Globus pallidus (tissue), 1 donor: ENCODE results near the gene CLSTN2.

Experiments used
- DNase-seq: peaks from one replicate; pipeline ENCODE4 v3.0.0-alpha.2; 2015; ENCODE audit warnings: low spot score

The CLSTN2 gene

DNA sequence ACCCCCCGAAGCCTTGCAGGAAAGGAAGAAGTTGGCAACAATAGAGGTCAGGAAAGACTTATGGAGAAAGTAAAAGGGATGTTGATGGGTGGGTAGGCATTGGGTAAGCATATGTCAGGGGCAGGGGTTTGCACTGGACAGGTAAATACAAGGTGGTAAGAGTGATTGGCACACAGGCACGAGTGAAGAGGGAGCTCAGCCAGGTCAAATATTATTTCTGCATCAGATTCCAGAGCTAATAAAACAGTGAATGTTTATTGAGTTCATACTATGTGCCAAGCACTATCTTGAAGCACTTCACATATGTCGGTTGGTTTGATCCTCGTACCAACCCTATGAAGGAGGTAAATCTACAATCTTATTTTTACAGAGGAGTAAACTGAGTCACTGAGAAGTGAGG is 6.6 kb downstream of the CLSTN2 start:
- DNase-seq, result no peak

DNA sequence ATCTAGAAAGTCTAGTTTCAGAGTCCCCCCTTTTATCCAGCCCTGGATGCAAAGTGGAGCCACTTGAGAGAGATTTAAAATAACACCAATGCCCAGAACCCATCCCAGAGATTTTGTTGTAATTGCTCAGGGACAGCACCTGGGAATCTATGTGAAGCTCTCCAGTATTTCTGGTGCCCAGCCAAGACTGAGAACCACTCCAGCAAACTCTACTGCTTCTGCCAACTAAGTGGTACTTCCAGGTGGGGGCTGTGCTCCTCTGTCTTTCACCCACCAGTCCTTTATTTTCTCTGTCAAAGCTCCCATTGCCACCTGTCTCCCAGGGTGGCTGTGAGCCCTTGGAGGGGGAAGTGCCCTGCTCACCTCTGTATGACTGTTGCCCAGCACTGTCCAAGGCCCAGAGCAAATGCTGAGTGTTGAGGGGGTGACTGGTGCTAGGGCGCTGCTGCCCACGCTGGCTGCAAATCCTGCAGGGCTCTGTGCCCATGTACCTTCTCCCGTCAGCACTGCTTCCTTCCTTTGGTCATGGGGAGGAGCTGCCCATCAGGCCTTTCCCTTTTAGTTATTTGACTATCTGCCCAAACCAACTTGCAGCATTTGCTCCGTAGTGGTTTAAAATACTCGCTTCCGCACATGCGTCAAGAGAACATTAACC is 9.4 kb downstream of the CLSTN2 start:
- no peak for DNase-seq

DNA sequence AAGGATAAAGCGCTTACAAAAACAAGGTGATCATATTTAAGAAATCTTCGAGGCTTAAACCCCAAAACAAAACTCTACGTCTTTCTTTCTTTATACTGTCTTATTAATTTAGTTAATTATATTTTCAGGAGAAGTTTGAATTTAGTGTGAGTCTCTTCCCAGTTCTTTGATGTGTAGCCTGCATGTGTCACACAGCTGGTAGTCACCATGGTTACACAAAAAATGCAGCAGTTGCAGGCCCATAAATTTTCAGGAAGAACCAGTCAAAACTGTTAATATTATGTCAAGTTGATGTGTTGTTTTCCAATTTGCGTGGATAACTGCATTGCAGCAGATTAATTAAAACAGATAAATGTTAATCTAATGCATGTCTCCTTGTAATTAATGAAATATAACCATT is 10.4 kb downstream of the CLSTN2 start:
- DNase-seq, result no peak

DNA sequence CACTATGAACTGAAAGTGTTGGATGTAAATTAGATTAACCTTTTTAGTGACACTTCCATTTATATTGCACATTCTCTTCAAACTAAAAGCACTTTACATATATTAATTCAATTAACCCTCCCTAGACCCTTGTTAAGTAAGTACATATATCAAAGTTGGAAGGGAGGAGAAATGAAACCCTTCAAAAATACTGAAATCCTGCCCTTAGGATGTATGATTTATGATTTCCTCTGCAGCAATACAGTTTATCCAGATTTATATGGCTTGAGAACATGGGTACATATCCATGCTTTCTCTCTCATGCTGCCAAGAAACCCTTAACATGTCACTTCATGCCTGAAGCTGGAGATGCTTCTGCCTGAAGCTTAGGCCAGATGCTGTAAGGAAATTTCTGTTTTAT is 11.0 kb downstream of the CLSTN2 start:
- no peak for DNase-seq

DNA sequence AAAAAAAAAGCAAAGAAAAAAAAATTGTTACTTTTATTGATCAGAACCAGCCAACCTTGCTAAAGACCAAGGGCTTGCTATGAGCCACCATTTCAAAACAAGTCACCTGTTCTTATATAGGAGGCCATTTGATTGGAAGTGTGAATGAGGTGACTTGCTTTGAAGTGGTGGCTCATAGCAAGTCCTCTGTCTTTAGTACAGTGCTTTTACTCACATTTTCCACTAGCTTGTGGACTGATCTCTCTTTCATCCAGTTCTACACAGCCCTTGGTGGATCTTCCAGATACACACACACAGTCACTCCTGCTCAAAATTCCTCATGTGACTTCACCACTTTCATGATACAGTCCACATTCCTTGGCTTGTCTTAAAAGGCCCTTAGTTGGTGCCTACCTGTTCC is 13.5 kb downstream of the CLSTN2 start:
- no peak for DNase-seq

DNA sequence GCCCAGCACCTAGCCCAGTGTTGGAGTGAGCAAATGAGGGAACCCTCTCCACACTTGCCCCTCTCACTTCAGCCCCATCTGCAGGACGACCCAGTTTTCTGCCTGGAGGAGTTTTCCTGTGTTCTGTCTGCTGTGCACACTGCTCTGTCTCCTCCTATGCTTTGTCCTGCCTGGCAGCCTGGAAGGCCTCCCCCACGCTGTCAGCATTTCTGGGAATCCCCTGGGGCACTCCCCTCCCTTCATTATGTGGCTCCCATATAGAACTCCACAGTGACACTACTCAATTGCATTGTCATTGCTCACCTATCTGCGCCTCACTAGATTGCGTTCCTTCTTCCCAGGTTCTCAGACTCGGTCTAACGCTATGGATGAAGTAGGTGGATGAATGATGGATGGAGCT is 13.9 kb downstream of the CLSTN2 start:
- no peak for DNase-seq

DNA sequence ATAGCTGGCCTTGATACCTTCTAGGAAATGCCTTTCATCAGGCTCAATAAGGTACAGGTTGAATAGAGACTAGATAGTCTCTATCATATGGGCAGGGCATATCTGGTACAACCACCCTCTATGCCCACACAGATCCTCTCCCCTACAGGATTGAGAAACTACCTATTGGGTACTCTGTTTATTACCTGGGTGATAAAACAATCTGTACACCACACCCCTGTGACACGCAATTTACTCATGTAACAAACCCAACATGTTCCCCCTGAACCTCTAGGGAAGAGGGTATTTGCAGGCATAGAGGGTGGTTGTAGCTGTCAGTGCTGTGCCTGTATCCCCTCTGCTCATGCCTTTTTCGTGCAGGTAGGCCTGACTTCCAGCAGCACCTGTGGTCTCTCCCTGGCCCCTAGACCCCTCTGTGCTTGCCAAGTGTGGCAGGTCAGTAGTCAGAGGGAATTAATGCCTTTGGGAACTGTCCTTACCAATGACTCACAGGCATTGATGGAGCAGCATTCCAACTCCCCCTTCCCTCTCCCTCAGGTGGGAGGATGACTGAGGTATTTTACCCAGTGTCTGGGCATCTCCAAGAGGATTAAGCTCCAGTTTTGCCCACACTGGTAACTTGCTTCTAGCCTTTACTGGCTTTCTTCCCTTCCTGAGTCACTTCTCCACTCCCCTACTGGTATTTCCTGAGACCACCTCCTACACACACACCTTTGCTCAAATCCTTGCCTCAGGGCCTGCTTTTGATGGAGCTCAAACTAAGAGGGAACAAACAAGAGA is 18.3 kb downstream of the CLSTN2 start:
- no peak for DNase-seq

DNA sequence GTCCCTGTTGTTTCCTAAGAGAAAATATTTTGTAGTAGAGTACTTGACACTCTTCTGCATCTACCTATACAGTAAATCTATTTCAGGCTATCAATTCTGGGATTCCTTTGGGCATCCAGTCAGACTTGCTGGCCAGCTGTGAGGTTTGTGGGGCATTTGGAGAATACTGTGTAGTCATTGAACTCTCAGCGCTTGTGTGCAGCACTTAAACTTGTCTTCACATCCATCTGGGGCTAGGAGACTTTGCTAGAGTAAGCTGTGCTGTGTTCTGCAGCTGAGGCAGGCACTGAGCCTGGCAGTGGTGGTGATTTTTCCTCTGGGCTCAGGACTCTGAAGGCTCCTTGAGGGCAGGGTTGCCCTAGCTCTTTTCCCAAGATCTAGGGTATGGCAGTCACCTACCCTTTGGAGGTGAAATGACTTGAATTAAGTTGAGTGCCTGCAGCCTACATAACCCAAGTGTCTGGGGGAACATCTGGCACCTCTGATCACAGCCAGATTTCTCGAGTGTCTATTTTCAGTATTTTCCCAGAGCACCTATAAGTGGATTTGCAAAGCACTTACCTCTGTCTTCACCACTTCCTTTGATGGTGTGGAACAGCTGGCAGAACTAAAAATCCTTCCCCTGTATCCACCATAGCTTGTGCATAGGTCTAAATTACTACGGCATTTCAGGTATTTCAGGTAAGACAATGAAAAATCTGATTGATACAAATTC is 19.3 kb downstream of the CLSTN2 start:
- DNase-seq, result no peak

DNA sequence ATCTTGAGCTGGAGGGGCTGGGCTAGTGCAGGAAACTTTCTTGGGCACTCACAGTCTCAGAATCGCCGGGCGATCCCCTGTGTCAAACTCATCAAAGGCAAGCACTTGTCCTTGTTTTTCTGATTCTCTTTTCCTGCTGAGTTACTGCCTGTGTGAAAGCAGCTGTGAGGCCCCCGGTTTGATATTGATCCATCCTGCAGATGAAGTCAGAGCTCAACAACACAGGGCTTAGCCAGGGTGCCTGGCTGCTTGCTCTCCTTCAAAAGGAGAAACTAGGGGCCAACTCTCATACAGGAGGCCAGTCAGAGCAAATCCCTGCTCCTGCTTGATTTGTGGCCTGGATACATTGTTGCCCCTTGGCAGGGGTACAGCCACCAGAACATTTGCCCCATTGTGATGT is 22.9 kb downstream of the CLSTN2 start:
- no peak for DNase-seq

DNA sequence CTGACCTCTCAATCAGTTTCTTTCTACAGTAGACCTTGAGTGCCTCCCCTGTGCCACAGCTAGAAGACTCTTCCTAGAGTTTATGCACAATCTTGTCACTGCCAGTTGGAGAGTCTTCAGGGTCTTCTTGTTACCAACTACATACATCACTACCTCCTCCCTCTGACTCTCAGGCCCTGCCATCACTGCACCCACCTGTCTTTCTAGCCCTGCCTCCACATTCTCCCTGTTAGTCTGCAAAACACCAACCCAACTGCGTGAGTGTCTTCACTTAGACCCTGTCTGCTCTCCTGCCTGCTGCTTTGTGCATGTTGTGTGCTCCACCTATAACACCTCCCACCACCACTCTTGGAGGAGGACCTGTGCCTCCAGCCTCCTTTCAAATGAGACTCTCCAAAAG is 34.4 kb downstream of the CLSTN2 start:
- no peak for DNase-seq

DNA sequence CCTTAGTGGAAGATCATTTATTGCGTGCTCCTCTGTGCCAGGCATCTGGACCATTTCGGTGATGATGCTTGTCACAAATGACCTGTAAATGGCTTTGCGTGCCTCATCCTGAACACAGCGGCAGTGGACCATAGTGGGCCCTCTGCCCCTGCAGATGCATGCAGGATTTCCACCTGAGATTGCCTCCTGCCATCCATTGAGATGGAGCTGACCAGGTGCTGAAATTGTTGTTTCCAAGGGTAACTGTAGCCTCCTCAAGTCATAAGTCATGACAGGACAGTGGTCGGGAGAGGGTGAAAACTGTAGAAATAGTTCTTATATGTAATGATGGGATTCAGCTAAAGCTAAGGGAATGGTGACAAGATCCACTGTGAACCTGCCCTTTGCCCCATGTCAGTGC is 35.5 kb downstream of the CLSTN2 start:
- no peak for DNase-seq

DNA sequence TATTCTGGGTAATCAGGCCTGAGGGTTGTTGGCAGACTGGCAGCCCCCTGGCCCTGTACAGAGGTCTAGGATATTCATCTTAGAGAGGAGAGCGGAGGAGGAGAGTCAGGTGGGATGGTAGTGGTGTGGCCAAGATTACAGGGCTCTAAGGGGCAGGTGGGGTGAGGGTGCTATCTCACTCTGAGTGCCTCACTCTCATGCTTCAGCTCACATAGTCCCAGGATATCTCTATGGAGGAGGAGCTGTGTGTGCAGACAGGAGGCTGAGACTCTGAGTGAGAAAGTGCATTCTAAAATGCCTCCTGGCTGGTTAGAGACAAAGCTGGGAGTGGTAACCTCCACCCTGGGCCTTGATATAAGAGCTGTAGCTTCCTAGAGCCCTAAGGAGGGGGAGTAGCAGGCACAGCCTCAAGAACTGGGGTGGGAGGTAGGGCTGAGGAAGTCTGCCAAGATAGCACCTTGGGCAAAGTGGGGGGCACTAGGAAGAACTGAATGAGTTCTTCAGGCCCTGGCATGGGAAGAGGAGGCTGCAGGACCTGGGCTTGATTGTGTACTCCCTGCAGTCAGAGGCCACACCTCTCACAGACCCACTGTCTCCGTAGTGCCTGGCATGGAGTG is 39.9 kb downstream of the CLSTN2 start:
- DNase-seq, result no peak

DNA sequence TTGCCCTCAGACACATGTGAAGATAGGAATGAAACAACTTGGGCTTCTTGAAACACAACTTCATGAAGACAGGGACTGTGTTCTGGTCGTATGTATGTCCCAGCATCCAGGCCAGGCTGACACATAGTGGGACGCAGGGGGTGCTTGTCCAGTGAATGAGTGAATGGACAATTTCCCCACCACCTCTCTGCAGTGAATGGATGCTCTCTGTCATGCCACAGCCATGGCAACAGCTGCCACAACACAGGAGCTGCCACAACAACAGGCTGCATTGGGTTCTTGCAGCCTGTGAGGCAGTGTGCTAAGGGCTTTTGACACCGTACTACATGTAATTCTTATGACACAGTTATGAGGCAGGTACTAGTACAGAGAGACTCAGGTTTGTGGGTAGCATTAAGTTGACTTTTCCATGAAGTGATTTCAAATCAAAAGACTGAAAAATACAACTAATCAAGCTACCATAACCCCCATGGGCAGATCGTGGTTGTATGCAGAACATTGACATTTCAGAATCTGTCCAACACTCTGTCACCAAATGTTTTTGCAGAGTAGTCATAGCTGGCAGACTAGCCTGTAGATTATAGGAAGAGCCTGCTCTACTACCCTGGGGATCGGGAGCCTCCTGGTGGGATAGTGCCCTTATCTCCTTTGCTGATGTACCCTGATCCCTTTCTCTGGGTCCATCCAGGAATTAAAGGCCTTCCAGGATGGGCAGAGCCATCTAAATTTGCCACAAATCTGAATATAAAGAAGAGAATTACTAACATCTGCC is 40.8 kb downstream of the CLSTN2 start:
- DNase-seq, result no peak

DNA sequence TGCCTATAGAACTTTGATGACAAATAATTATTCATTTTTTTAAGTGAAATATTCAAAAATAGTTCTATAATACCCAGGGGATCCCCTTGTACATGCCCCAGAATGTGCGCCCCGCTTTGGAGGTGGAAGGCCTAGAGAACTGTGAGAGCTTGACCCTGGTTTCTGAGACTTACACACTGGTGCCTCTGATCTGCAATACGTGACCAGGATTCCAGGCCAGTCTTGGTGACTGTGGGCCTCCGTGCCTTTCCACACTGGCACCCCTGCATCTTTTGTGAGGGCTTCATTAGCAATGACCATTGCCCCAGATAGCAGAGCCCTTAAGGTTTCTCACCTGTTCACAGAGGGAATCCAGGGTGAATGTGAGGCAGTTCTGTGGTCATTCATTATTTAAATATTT is 44.0 kb downstream of the CLSTN2 start:
- DNase-seq, result no peak

DNA sequence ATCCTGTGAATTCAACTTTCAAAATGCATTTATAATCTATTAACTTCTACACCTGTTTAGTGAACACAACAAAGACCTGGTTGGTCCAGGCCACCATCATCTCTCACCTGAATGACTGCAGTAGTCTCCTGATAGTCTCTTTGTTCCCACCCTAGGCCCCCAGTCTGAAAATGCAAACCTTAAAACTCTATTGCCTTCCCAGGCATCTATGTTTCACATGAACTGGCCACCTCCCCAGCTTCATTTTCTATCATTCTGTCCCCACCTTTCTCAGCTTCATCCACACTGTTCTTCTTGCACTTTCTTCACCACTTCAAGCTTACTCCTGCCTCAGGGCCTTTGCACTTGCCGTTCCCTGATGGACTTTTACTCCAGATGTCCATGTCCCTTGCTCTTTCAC is 45.0 kb downstream of the CLSTN2 start:
- no peak for DNase-seq

DNA sequence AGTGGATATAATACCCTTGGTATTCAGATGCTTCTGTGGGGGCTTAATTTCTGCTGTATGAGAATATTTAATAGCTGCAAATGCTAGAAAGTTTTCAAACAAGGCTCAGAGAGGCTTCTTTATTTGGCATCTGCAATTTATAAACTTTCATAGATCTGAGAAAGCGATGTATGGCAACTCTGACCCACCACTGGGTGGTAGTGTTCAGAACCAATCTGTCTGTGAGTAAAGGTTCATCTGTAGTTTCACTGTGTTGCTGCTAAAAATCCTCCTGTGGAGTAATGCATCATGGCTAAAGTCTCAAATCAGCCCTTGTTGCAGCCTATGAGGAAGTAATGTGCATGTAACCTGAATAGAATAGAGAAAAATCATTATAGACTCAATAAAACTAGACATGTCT is 47.4 kb downstream of the CLSTN2 start:
- DNase-seq, result peak; percentile 26

DNA sequence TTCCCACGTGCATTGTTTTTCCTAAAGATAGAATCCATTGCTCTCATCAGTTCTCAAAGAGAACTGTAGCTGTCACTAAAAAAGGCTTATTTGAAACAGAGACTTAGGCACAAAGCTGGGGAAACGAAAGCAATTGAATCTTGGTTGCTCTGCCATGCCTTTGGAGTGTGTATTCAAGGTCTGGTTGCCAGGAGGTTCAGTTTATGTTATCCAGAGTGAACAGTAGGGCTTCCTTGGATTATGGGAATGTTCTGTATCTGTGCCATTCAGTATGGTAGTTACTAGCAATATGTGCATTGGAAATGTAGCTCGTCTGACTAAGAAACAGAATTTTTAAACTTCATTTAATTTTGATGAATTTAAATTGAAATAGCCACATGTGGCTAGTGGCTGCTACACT is 50.6 kb downstream of the CLSTN2 start:
- DNase-seq, result no peak

DNA sequence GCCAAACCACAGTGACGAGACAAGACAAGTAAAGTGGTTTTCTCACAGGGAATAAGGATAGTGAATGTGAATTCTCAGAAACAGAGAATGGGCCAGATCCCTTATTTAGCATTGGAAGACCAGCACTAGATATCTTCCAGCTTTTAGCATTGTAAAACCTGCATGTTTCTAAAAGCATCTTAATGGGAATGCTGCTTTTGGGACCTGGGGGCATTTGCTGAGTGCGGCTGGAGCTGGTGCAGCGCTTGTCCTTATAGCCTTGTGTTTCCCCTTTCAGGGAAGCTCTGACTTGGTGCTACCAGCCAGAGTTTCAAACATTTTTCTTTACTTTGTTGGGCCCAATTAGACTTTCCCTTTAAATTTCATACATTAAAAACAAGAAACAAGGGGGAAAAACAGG is 52.9 kb downstream of the CLSTN2 start:
- no peak for DNase-seq

DNA sequence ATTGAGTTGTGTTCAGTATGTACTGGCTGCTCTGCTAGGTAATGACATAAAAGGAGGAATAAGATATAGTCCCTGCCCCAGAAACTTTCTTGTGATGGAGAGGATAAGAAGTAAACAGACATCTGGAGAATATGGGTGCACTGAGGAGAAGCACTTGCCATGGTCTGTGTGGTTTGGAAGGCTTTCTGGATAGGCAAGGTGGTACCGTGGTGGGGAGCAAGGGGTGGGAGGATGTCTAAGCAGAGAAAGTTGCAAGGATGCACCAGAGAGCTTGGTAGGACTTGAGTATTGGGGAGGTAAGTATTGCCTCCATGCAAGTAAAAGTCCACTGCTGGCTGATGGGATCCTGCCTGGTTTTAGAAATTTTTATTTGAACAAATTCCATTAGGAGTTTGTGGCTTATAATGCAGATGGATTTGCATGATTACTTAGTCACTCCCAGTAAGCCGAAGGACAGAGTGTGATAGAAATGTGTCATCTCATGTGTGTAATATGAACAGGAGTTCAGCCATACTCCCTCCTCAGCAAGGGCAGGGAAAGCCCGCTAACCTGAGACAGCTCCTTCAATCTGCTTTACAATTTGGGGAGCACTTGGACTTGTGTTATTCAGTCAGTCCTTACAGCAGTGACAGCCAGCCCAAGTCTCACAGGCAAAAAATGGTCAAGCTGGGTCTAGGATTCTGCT is 53.6 kb downstream of the CLSTN2 start:
- DNase-seq, result no peak

DNA sequence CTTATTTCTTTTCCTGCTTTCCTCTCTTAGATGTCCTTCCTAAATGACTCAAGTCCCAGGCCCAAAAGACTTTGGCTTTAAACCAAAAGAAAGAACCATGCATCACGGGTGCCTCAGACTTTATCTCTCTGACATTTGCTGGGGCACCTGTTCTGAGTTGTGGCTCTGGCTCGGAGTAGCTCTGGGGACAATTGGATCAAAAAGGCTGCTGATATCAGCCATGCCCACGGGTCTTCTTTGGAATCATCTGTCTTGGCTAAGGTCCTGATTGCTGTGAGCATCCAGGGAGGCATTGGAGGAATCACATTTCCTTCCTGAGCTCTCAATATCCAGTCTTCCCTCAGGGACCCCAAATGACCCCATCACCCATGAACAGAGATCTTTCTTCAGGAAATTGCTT is 59.9 kb downstream of the CLSTN2 start:
- DNase-seq, result no peak

DNA sequence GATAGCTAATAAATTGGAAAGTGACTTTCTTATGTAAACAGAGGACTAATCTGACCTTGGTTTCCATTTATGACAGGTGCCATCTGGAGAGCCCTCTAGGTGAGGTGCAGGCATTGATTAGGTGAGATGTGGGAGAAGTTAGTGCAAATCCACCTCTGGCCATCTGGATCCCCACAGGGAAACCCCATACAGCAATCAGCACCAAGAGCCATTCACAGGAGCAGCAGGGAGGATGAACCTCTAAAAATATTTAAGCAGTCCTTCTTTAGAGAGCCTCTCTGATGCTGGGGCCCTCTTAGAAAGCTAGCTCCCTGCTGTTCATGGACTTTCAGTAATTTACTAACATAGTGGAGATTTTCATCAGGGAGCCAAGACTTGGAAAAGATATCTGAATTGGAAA is 69.3 kb downstream of the CLSTN2 start:
- no peak for DNase-seq

DNA sequence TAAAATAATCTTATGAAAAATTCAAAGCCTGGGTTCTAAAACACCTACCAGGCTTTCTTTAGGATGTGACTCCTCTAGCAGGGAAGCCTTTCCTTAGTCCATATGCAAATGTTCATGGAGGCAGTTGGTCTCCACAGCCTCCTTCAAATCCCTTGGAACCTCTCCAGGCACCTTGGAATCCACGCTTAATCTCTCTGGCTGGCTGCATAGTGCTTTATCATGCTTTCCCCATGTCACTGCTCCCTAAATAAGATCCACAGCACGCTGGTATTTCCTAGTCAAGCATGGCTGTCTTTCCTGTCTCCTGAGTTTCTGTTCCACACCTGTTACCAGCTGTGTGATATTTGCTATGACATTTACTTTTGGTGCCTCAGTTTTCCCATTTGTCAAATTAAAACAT is 71.3 kb downstream of the CLSTN2 start:
- no peak for DNase-seq
